Embryonic facial prominence (tissue), 1 donor: ENCODE data around the gene ECE2.
"Not testable (repeated sequence)": the region's sequence is repeated elsewhere in the genome, so short reads cannot be mapped to it uniquely, and the experiment has no call there.

Experiments
- DNase-seq: peaks from one replicate; pipeline ENCODE4 v3.0.0-alpha.2; 2016; ENCODE audit errors: extremely low spot score

Gene ECE2

DNA sequence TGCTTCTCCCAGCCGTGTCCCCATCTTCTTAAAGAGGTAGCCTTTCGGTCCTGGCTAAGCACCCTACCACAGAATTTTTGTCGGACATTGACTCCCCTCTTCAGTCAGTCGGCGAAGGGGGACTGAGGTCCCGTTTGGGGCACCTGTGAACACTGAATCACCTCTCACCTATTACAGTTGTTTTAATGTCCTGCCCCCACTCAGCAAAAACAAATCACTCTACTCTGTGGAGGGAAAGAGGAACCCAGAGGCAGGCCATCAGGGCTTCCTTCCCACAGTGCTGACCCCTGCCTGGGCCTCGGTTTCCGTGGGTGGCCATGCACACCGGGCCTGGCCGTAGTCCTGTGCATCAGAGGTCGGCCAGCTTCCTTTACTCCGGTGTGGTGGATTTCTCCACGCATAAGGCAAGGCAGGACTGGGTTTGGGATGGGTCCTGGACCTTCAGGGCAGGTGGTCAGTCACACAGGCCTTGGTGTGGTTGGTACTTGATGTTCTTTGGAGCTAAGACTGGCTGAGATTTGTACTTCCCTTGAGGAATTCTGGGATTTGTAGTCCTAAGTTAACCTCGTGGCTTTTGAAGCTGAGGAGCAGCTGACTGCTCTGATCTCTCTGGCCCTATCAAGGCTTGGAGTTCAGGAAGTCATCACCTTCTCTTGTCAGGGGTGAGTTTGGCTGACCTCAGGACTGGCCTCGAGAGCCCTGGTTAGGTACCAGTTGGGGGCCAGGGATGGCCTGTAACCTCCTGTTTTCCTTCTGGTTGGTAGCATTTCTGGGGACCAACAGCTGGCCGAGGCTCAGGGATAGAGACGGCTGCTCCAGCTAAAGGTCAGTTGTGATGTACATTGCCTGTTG is 61.0 kb downstream of the ECE2 start:
- peak; percentile 53 for DNase-seq

- no peak for DNase-seq
Observed at GRCh38 chr3:184337399-184337714, 61.5 kb downstream of the ECE2 start, which contains the start of gene FAM131A. Gene FAM131A, plus strand, starts transcription at chr3:184337600. Its CDS starts 31 bp downstream, at chr3:184337631.

GRCh38 chr3:184337981-184338380 is 62.2 kb downstream of the ECE2 start:
- DNase-seq, result no peak

DNA sequence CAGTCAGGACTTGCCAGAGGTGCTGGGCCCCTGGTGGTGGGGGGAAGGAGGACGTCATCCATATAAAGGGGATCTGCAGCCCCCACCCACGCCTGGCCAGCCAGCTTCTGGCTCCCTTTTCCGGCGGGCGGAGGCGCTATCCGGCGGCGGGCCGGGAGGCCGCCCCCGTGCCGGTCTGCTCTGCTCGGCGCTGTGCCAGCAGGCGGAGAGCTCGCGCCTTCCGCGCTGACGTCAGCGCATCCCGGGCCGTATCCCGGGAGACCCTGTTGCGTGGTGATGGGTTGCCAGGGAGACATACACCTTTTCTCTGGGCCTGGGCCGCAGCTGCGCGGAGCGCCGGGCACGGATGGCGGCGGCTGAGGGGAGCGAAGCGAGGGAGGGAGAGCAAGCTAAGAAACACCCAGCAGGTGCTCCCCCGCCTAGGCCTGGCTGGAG is 62.7 kb downstream of the ECE2 start:
- DNase-seq, result peak; percentile 79

DNA sequence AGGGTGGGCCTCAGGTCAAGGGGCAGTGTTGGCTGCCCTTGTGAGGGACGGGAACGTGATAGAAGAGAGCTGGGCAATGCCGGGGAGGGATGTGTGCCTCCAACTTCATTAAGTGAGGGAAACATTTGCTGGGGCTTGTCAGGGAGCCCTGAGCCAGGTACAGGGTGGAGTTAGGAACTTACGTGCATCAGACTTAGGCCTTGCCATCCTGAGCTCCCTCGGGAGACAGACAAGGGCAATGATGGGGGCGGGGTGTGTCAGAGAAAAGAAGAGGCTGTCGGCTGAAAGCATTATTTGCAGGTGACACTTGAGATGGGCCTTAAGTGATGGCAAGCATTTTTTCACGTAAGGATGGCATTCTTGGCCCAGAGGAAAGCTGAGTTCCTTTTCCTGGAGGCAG is 63.2 kb downstream of the ECE2 start:
- DNase-seq, result no peak

DNA sequence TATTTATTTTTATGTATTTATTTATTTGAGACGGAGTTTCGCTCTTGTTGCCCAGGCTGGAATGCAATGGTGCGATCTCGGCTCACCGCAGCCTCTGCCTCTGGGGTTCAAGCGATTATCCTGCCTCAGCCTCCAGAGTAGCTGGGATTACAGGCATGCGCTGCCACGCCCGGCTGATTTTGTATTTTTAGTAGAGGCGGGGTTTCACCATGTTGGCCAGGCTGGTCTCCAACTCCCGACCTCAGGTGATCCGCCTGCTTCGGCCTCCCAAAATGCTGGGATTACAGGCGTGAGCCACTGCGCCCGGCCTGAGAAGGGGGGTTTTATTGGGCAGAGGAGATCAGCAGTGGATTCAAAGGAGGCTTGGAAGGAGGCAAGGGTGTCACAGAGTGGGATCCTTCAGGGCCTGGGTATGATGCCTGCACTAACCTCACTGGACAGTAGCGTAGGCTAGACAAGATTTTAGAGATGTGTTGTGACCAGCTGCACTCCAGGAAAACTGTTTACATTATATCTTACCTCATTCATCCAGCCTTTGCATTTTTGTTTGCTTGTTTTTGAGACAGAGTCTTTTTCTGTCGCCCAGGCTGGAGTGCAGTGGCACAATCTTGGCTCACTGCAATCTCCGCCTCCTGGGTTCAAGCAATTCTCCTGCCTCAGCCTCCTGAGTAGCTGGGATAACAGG is 63.8 kb downstream of the ECE2 start:
- DNase-seq, result not testable (repeated sequence)

- no peak for DNase-seq
Observed at GRCh38 chr3:184341925-184342324, 66.1 kb downstream of the ECE2 start.
